Skeletal muscle cell (primary cell): Measurements from ENCODE around the gene ITGA1.

Source experiments
- DNase-seq: peaks from one replicate; pipeline ENCODE4 v3.0.0-alpha.2; 2010; ENCODE audit warnings: low read depth
- H3K4me3 ChIP-seq: 2 replicates; pipeline ENCODE4 v1.5.1; 2011; ENCODE audit warnings: low read depth, mild to moderate bottlenecking, control low read depth, low read length, moderate library complexity

ITGA1 gene

GRCh38 chr5:52798938-52799337, 11.2 kb downstream of the ITGA1 start:
- DNase-seq: no peak
- H3K4me3 ChIP-seq: peak overlapping the region; percentile 88

- peak; percentile 80 for DNase-seq
- peak overlapping the region; percentile 88 for H3K4me3 ChIP-seq
These were observed 11.8 kb downstream of the ITGA1 start for GRCh38 chr5:52799358-52799982.

GRCh38 chr5:52799983-52800393, 12.3 kb downstream of the ITGA1 start:
- peak; percentile 73 for DNase-seq
- H3K4me3 ChIP-seq: peak overlapping the region; percentile 88

GRCh38 chr5:52800394-52801213, 12.9 kb downstream of the ITGA1 start:
- H3K4me3 ChIP-seq: peak overlapping the region; percentile 88
- no peak for DNase-seq

GRCh38 chr5:52801329-52801728, 13.6 kb downstream of the ITGA1 start:
- peak overlapping the region; percentile 88 for H3K4me3 ChIP-seq
- DNase-seq: no peak

- H3K4me3 ChIP-seq: peak overlapping the region; percentile 88
- no peak for DNase-seq
These were observed 14.7 kb downstream of the ITGA1 start for GRCh38 chr5:52802272-52802973.

GRCh38 chr5:52802974-52803336, 15.2 kb downstream of the ITGA1 start:
- DNase-seq: no peak
- H3K4me3 ChIP-seq: peak overlapping the region; percentile 88

- no peak for DNase-seq
- no peak overlapping the region for H3K4me3 ChIP-seq
These were observed 16.7 kb downstream of the ITGA1 start for GRCh38 chr5:52804387-52804791.

- no peak overlapping the region for H3K4me3 ChIP-seq
- no peak for DNase-seq
These were observed 17.3 kb downstream of the ITGA1 start for GRCh38 chr5:52804981-52805380.

- no peak for DNase-seq
- no peak overlapping the region for H3K4me3 ChIP-seq
These were observed 17.9 kb downstream of the ITGA1 start for GRCh38 chr5:52805615-52806014.

- no peak overlapping the region for H3K4me3 ChIP-seq
- no peak for DNase-seq
These were observed 19.3 kb downstream of the ITGA1 start for GRCh38 chr5:52807037-52807436.

- H3K4me3 ChIP-seq: no peak overlapping the region
- no peak for DNase-seq
These were observed 20.0 kb downstream of the ITGA1 start for GRCh38 chr5:52807723-52808122.

- DNase-seq: no peak
- H3K4me3 ChIP-seq: no peak overlapping the region
These were observed 20.7 kb downstream of the ITGA1 start for GRCh38 chr5:52808316-52808901.

GRCh38 chr5:52809884-52810283, 22.2 kb downstream of the ITGA1 start:
- DNase-seq: no peak
- H3K4me3 ChIP-seq: no peak overlapping the region

- H3K4me3 ChIP-seq: no peak overlapping the region
- DNase-seq: no peak
These were observed 22.7 kb downstream of the ITGA1 start for GRCh38 chr5:52810426-52810825.

GRCh38 chr5:52811067-52811749, 23.5 kb downstream of the ITGA1 start:
- no peak for DNase-seq
- H3K4me3 ChIP-seq: no peak overlapping the region

- DNase-seq: no peak
These were observed 26.8 kb downstream of the ITGA1 start for GRCh38 chr5:52814352-52815148.

GRCh38 chr5:52817818-52818217, 30.1 kb downstream of the ITGA1 start:
- H3K4me3 ChIP-seq: no peak overlapping the region
- no peak for DNase-seq

More at GRCh38 chr5:52814352-52815148, 26.8 kb downstream of the ITGA1 start:
- H3K4me3 ChIP-seq: no peak overlapping the region

- no peak overlapping the region for H3K4me3 ChIP-seq
- DNase-seq: no peak
These were observed 30.6 kb downstream of the ITGA1 start for GRCh38 chr5:52818360-52818759.
